Activated naive CD4-positive, alpha-beta T cell treated with anti-CD3 and anti-CD28 coated beads, Interleukin-2, amount 50 U/mL, for 72 hours (primary cell): ENCODE measurements around the gene MTREX. TPM values are rescaled to one million over a fixed set of nuclear protein-coding genes. Genes with fewer than 3 reads are reported as not detected.
"Not testable (repeated sequence)": the region's sequence is repeated elsewhere in the genome, so short reads cannot be mapped to it uniquely, and the experiment has no call there.

Source experiments
- ATAC-seq, 2 donors: fragments of 150-1000 bp; cut with Tn5 transposase; 2 replicates each; pipeline ENCODE4 v1.10.0; 2021; ENCODE audit warnings: mild to moderate bottlenecking in 2 of 2, moderate library complexity in 2 of 2
- DNase-seq, 2 donors: peaks; one replicate each; pipeline ENCODE4 v3.0.0; 2021 to 2022; ENCODE audit warnings: low spot score in 2 of 2
- H3K27ac Mint-ChIP-seq, 2 donors: one replicate each; pipeline ENCODE4 v1.8.0; 2022; ENCODE audit warnings: mild to moderate bottlenecking in 2 of 2, mixed read lengths in 2 of 2
- H3K36me3 Mint-ChIP-seq, 2 donors: one replicate each; pipeline ENCODE4 v1.8.0; 2022; ENCODE audit warnings: mixed read lengths in 2 of 2
- H3K9me3 Mint-ChIP-seq, 2 donors: one replicate each; pipeline ENCODE4 v1.8.0; 2022; ENCODE audit warnings: mixed read lengths in 2 of 2
- total RNA-seq, 2 donors: library from RNA; stranded (reverse); gene quantifications; one replicate each; pipeline ENCODE4 v1.2.3, GENCODE V29; 2022

The MTREX gene
- total RNA-seq, 2 donors from 2014 or later = 73.4 to 99.2 TPM

DNA sequence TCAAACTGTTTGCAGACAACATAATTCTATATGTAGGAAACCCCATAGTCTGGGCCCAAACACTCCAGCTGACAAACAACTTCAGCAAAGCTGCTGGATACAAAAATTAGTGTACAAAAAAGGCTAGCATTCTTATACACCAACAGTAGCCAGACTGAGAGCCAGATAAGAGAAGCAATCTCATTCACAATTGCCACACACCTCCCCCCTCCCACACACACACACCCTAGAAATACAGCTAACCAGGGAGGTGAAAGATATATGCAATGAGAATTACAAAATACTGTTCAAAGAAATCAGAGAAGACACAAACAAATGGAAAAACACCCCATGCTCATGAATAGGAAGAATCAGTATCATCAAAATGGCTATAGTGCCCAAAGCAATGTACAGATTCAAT, 9.0 kb downstream of the MTREX start:
- peaks cover 9 to 43% of the 10 kb centered on the region in 2 donors for H3K36me3 Mint-ChIP-seq
- H3K27ac Mint-ChIP-seq = no peak overlapping the region
- peaks cover 0 to 24% of the 10 kb centered on the region in 2 donors for H3K9me3 Mint-ChIP-seq
- no peak for ATAC-seq
- no peak for DNase-seq

DNA sequence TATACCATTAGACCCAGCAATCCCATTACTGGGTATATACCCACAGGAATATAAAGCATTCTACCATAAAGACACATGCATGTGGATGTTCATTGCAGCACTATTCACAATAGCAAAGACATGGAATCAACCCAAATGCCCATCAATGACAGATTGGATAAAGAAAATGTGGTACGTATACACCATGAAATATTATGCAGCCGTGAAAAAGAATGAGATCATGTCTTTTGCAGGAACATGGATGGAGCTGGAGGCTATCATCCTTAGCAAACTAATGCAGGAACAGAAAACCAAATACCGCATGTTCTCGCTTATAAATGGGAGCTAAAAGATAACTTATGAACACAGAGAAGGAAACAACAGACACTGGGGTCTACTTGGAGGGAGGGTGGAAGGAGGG, 10.4 kb downstream of the MTREX start:
- not testable (repeated sequence) for H3K27ac Mint-ChIP-seq, DNase-seq, ATAC-seq
- Mint-ChIP-seq H3K36me3 (peaks cover 9 to 41% of the 10 kb centered on the region in 2 donors), H3K9me3 (peaks cover 0 to 24% of the 10 kb centered on the region in 2 donors)

DNA sequence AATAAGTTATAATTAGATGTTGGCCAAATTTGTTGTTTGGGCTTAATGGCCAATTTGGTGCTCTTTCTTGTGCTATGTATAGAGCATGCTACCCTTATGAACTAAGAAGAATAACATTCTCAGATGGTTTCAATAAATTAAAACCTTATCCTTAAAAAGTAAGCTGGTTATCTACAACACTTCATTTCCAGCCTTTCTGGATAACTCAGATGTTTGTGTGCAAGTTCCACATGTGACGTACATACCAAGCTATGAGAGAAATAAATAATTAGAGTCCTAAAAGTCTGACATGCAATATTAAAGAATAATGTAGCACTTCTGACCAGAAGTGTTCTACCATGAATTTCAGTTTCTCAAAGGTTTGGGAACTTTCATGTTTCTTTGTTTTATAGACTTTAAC, 11.7 kb downstream of the MTREX start:
- DNase-seq = no peak
- no peak for ATAC-seq
- Mint-ChIP-seq H3K36me3 (peaks cover 9 to 30% of the 10 kb centered on the region in 2 donors), H3K27ac (no peak overlapping the region), H3K9me3 (peaks cover 0 to 20% of the 10 kb centered on the region in 2 donors)

DNA sequence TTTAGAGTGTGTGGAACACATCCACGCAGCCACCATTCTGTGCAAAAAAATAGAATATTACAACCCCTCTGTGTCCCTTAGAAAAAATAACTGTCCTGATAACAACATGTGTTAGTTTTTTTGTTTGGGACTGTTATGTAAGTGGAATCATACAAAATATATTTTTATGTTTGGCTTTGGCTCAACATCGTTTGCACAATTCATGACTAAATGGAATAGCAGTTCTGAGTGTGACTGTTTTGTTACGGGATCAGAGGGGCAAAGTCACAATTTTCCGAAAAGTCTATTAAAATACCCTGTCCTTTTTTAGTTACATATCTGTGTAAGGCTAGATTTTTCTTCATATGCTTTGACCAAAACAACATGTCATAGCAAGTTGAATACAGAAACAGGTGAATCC, 12.8 kb downstream of the MTREX start:
- Mint-ChIP-seq H3K9me3 (peaks cover 0 to 20% of the 10 kb centered on the region in 2 donors), H3K36me3 (peaks cover 9 to 29% of the 10 kb centered on the region in 2 donors), H3K27ac (no peak overlapping the region)
- ATAC-seq = no peak
- no peak for DNase-seq

DNA sequence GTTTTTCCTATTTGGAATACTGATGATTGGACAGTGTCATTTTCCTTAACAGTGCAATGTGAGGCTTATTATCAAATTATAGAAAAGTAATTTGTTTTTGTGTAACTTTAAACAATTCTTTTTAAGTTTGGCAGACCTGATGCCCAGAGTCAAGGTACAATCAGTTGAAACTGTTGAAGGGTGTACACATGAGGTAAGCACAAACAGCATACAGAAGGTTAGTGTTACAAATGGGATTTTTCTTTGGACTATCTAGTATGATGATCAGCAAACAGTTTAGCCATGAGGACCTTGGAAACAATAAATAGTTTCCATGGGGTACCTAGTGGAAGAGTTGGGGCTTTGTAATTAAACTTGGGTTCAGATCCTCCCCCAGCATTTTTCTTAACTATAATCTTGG, 16.2 kb downstream of the MTREX start:
- H3K36me3 Mint-ChIP-seq = peaks cover 0 to 17% of the 10 kb centered on the region in 2 donors
- no peaks in the 10 kb centered on the region for H3K9me3 Mint-ChIP-seq
- DNase-seq (no peak), ATAC-seq (no peak)
- no peak overlapping the region for H3K27ac Mint-ChIP-seq

DNA sequence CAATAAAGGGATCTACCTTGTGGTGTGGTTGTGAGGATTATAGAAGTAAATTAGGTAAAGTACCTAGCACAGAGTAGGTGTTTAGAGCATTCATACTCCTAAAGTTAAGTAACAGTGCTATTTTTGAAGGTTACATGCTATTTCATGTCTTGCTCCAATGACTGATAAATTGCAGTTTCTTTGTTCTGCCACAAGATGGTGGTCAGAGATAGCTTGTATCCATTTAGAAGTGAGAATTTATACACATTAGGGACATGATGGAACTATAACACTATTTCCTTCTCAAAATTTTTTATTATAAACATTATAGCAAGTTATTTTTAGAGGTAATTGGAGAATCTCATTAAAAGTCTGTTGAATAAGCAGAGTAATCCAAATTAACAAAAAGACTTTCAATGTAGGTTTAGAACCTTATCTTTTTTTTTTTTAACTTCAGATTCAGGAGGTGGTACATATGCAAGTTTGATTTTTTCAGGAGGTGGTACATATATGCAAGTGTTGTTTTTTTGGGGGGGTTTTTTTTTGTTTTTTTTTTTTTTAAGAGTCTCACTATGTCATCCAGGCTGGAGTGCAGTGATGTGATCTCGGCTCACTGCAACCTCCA, 17.1 kb downstream of the MTREX start:
- Mint-ChIP-seq H3K36me3 (peaks cover 0 to 20% of the 10 kb centered on the region in 2 donors), H3K9me3 (no peaks in the 10 kb centered on the region), H3K27ac (peak overlapping the region in 1 of 2 donors; percentile 6)
- no peak for DNase-seq
- peak; percentile 52 to 62 for ATAC-seq

DNA sequence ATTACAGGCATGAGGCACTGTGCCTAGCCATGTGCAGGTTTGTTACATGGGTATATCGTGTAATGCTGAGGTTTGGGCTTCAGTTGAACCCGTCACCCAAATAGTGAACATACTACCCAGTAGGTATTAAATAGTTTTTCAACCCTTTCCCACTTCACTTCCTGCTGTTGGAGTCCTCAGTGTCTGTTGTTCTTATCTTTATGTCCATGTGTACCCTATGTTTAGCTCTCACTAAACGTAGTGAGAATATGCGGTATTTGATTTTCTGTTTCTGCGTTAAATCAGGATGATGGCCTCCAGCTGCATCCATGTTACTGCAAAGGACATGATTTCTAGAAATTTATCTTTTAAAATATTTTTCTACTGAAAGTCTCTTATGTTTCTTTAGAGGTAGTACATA, 17.8 kb downstream of the MTREX start:
- H3K27ac Mint-ChIP-seq = no peak overlapping the region
- H3K9me3 Mint-ChIP-seq = no peaks in the 10 kb centered on the region
- no peak for ATAC-seq
- H3K36me3 Mint-ChIP-seq = peaks cover 0 to 27% of the 10 kb centered on the region in 2 donors
- no peak for DNase-seq

DNA sequence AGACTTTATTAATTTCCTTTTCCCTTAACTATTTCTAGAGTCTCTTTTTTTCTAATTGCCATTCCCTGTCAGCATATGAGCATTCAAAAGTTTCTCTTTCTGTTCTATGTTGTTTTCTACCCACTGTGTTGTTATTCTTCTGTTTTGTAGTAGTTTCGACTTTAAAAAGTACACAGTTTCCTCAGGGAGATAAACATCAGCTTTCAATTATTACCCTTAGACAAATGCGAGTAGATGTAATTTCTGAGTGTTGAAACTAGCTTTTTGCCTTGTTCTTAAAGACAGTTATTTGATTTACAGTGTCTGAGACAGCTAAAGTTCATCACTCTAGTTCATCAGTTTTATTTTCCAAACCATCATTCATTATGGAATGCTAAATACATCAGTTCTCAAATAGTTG, 19.5 kb downstream of the MTREX start:
- Mint-ChIP-seq H3K36me3 (peaks cover 0 to 41% of the 10 kb centered on the region in 2 donors), H3K9me3 (no peaks in the 10 kb centered on the region), H3K27ac (no peak overlapping the region)
- no peak for DNase-seq
- ATAC-seq = no peak

DNA sequence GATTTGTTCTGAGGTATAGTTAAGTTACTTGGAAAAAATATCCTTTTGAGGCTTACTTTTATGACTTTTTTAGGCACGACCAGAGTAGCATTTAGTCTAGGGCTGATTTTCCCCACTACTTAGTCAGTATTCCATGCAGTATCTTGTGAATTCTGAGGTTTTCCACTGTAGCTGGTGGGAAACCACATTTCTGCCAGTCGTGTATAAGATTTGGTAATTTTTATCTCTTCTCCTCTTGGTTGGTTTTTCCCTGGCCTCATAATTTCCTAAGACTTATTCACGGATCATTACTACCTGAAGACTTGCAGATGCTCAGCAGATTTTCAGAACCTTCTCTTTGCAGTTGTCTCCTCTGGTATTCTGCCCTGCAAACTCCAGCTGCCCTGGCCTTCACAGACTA, 23.5 kb downstream of the MTREX start:
- ATAC-seq (no peak), DNase-seq (no peak)
- H3K36me3 Mint-ChIP-seq = peaks cover 6 to 53% of the 10 kb centered on the region in 2 donors
- no peaks in the 10 kb centered on the region for H3K9me3 Mint-ChIP-seq
- no peak overlapping the region for H3K27ac Mint-ChIP-seq

DNA sequence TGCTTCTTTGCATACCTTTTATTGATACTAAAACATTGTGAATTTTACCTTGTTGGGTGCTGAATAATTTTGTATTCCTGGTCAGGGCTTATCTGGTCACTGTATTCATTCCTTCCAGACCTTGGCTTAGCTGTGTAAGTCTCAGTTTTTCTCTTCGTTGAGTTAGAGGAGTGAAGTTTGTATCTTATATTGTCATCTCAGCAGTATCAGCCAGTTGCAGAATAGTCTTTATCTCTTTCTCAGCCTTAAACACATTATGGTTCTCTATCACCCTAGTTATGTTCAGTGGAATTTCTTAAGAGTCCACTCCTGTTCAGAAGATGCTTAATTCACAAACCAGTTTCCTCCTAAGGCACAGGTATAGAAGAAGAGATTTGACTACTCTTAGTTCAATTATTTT, 25.2 kb downstream of the MTREX start:
- Mint-ChIP-seq H3K9me3 (no peaks in the 10 kb centered on the region), H3K36me3 (peaks cover 6 to 52% of the 10 kb centered on the region in 2 donors), H3K27ac (no peak overlapping the region)
- DNase-seq = no peak
- ATAC-seq = no peak

DNA sequence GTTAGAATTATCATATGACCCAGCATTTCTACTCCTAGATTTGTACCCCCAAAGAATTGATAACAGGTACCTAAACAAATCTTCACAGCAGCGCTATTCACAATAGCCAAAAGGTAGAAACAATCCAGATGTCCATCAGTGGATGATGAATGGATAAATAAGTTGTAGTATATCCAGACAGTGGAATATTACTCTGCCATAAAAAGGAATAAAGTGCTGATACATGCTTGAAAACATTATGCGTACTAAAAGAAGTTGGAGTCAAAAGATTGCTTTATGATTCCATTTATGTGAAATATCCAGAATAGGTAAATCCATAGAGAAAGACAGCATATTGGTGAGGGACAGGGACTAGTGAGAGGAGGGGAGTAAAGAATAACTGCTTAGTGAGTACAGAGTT, 26.0 kb downstream of the MTREX start:
- no peaks in the 10 kb centered on the region for H3K9me3 Mint-ChIP-seq
- no peak for ATAC-seq
- H3K27ac Mint-ChIP-seq = no peak overlapping the region
- DNase-seq = no peak
- peaks cover 6 to 49% of the 10 kb centered on the region in 2 donors for H3K36me3 Mint-ChIP-seq

DNA sequence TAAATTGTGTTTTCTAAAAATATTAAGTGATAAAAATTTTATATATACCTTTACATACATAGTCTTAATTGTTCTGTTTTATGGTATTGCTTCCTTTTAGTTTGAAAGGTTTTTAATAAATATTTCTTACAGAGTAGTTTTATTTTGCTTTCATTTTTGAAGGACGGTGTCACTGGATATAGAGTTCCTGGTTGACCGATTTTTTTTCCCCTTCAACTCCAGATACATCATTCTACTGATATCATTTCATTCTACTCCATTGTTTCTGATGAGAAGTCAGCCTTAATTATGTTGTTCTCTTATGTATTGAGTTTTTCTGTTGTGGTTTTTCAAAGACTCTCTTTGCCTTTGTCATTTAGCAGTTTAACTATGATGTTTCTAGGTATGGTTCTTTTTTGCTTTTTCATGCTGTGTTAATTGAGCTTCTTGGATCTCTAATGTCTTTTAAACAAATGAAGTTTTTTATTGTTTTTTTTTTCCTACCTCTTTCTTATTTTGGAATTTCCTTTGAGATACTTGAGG, 30.4 kb downstream of the MTREX start:
- Mint-ChIP-seq H3K36me3 (peaks cover 2 to 14% of the 10 kb centered on the region in 2 donors), H3K27ac (peak overlapping the region; percentile 49 to 92), H3K9me3 (no peaks in the 10 kb centered on the region)
- peak; percentile 26 to 52 for ATAC-seq
- no peak for DNase-seq

DNA sequence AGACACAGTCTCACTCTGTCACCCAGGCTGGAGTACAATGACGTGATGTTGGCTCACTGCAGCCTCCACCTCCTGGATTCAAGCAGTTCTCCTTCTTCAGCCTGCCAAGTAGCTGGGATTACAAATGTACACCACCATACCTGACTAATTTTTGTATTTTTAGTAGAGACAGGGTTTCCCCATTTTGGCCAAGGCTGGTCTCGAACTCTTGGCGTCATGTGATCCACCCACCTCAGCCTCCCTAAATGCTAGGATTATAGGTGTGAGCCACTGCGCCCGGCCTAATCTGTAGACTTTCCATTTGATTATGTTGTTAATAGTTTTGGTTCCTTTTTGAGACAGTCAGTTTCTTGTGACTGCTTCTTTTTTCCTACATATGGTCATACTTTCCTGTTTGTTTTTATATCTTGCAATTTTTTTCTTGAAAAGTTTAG, 31.0 kb downstream of the MTREX start:
- H3K27ac Mint-ChIP-seq = peak overlapping the region; percentile 49 to 92
- DNase-seq (peak in 1 of 2 donors; percentile 56), ATAC-seq (peak; percentile 89 to 93)
- no peaks in the 10 kb centered on the region for H3K9me3 Mint-ChIP-seq
- peaks cover 0 to 8% of the 10 kb centered on the region in 2 donors for H3K36me3 Mint-ChIP-seq

DNA sequence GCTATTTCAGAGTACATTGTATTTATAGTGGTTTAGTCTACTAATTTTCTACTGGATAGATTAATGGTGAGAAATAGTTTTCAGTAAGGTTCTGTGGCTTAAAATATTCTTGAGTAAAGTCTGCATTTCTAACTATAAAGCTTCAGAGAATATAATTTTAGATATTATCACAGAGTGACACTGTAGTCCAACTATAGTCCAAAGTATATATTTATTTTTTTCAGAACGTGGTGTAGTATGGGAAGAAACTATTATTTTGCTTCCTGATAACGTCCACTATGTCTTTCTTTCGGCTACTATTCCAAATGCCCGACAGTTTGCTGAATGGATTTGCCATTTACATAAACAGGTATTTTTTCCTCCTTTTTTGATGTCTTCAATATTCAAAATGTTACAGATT, 35.3 kb downstream of the MTREX start:
- Mint-ChIP-seq H3K27ac (peak overlapping the region in 1 of 2 donors; percentile 57), H3K9me3 (no peaks in the 10 kb centered on the region), H3K36me3 (peaks cover 8 to 28% of the 10 kb centered on the region in 2 donors)
- DNase-seq (no peak), ATAC-seq (no peak)

DNA sequence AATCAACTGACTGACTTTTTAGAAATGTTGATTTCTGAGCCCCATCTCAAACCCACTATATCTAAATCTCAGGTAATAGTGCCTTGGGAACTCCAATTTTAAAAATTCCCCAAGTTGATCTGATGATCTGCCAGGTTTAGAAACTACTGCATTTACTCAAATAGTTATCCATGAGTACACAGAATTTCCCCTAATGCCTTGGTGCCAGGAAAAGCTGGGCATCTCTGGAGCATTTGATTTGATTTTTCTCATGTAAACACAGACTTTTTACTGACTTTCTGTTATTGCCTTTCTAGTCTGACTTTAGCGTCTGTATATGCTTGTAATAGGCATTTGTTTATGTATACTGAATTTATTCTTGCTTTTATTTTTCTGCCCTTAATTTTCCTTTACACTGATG, 35.8 kb downstream of the MTREX start:
- Mint-ChIP-seq H3K36me3 (peaks cover 8 to 28% of the 10 kb centered on the region in 2 donors), H3K27ac (peak overlapping the region in 1 of 2 donors; percentile 57), H3K9me3 (no peaks in the 10 kb centered on the region)
- ATAC-seq = no peak
- no peak for DNase-seq

DNA sequence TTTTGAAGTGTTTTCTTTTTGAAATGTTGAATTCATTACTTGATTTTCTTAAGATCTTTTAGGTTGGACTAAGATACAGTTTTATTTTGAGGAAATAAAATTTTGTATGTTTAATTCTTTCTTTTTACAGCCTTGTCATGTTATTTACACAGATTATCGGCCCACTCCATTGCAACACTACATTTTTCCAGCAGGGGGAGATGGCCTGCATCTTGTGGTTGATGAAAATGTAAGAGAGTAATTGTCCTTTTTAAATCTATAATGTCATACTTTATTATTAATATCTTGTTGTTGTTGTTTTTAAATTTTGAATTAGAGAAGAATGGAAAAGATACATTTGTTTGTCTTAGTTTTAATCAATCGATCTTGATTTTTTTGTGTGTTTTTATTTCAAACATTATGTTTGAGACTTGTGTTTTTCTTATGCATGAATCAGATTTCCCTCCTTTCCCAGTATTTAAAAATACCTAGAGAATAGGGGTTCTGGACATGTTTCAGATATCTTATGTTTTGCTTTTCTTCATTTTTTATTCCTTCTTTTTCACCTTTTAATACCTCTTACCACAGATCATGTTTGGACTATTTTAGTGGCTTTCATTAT, 36.7 kb downstream of the MTREX start:
- Mint-ChIP-seq H3K36me3 (peaks cover 8 to 30% of the 10 kb centered on the region in 2 donors), H3K9me3 (no peaks in the 10 kb centered on the region), H3K27ac (peak overlapping the region in 1 of 2 donors; percentile 77)
- peak in 1 of 2 donors; percentile 75 for DNase-seq
- no peak for ATAC-seq

DNA sequence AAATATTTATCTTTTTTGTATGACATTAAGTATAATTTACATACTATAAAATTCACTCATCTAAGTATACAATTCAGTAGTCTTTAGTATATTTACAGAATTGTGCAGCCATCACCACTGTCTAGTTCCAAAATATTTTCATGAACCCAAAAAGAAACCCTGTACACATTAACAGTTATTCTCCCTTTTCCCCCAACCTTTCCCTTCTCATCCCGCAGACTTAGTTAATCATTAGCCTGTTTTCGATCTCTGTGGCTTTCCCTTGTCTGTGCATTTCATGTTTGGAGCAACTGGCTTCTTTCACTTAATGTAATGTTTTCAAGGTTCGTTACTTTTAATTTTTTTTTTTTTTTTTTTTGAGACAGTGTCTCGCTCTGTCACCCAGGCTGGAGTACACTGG, 37.5 kb downstream of the MTREX start:
- H3K36me3 Mint-ChIP-seq = peaks cover 8 to 39% of the 10 kb centered on the region in 2 donors
- H3K9me3 Mint-ChIP-seq = no peaks in the 10 kb centered on the region
- ATAC-seq (no peak), DNase-seq (no peak)
- H3K27ac Mint-ChIP-seq = no peak overlapping the region

DNA sequence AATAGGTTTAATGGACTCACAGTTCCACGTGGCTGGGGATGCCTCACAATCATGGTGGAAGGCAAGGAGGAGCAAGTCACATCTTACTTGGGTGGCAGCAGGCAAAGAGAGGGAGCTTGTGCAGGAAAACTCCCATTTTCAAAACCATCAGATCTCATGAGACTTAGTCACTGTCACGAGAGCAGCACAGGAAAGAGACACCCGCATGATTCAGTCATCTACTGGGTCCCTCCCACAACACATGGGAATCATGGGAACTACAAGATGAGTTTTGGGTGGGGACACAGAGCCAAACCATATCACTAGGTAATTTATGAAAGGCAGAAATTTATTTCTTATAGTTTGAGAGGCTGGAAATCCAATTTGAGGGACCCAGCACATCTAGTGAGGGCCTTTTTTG, 40.0 kb downstream of the MTREX start:
- Mint-ChIP-seq H3K36me3 (peaks cover 8 to 46% of the 10 kb centered on the region in 2 donors), H3K27ac (no peak overlapping the region), H3K9me3 (no peaks in the 10 kb centered on the region)
- DNase-seq (no peak), ATAC-seq (no peak)
